Measurements from ENCODE around the gene CDH6.

GRCh38 chr5:31193116-31193515 is 370 bp upstream of the CDH6 start:
- no peak for TF ChIP-seq EZH2 (IDR thresholded peaks at IDR 0.05; ENCODE audit: borderline replicate concordance, insufficient read depth, low read depth, low read length, poor library complexity, severe bottlenecking)
- TF ChIP-seq CTCF (IDR thresholded peaks at IDR 0.05): no peak

All from B cell (primary cell).